GM23338 (cell line): ENCODE results near the gene MUC7. TPM values are rescaled to one million over a fixed set of nuclear protein-coding genes. Genes with fewer than 3 reads are reported as not detected.

Source experiments
- ATAC-seq: fragments of 200-7000 bp; cut with Tn5 transposase; 3 replicates; pipeline ENCODE4 v1.9.1; 2020
- DNase-seq: peaks from one replicate; pipeline ENCODE4 v3.0.0-alpha.2; 2015; ENCODE audit warnings: low spot score
- H2AFZ ChIP-seq: fragments of 200-600 bp; sonication (generic); 2 replicates; pipeline ENCODE4 v1.8.0; 2016; ENCODE audit warnings: antibody characterized with exemption, mild to moderate bottlenecking, moderate library complexity
- H3F3A ChIP-seq: fragments of 200-600 bp; sonication (generic); replicated peaks from 2 replicates; pipeline ENCODE4 v1.8.0; 2017; ENCODE audit warnings: antibody characterized with exemption, mixed run types, low read depth
- H3K27ac ChIP-seq: fragments of 200-600 bp; sonication (generic); 2 replicates; pipeline ENCODE4 v1.6.1; 2016; ENCODE audit warnings: low read depth
- H3K27me3 ChIP-seq: fragments of 200-600 bp; sonication (generic); 2 replicates; pipeline ENCODE4 v1.8.0; 2016; ENCODE audit warnings: mild to moderate bottlenecking, mixed run types, moderate library complexity; ENCODE audit not compliant: insufficient read depth
- H3K36me3 ChIP-seq: fragments of 200-600 bp; sonication (generic); 2 replicates; pipeline ENCODE4 v1.8.0; 2016; ENCODE audit warnings: mild to moderate bottlenecking; ENCODE audit not compliant: insufficient read depth
- H3K4me1 ChIP-seq: fragments of 200-600 bp; sonication (generic); 2 replicates; pipeline ENCODE4 v1.8.0; 2016; ENCODE audit warnings: mild to moderate bottlenecking, moderate library complexity; ENCODE audit not compliant: insufficient read depth
- H3K4me2 ChIP-seq: fragments of 200-600 bp; sonication (generic); 2 replicates; pipeline ENCODE4 v1.7.1; 2017; ENCODE audit warnings: mixed run types
- H3K4me3 ChIP-seq: fragments of 200-600 bp; sonication (generic); 2 replicates; pipeline ENCODE4 v1.6.1; 2016; ENCODE audit warnings: mixed run types
- H3K79me2 ChIP-seq: fragments of 200-600 bp; sonication (generic); replicated peaks from 2 replicates; pipeline ENCODE4 v1.8.0; 2017; ENCODE audit warnings: mild to moderate bottlenecking; ENCODE audit not compliant: insufficient read depth
- H3K9me2 ChIP-seq: fragments of 200-600 bp; sonication (generic); 2 replicates; pipeline ENCODE4 v1.8.0; 2017; ENCODE audit not compliant: insufficient read depth
- H4K20me1 ChIP-seq: fragments of 200-600 bp; sonication (generic); replicated peaks from 2 replicates; pipeline ENCODE4 v1.8.0; 2017; ENCODE audit warnings: mild to moderate bottlenecking; ENCODE audit not compliant: insufficient read depth
- H3K27ac Mint-ChIP-seq: 2 replicates; pipeline ENCODE4 v1.8.0; 2020; ENCODE audit warnings: inconsistent platforms, mild to moderate bottlenecking, moderate library complexity, mixed read lengths
- H3K27me3 Mint-ChIP-seq: 3 replicates; pipeline ENCODE4 v1.8.0; 2022; ENCODE audit warnings: low read depth, mild to moderate bottlenecking, moderate library complexity, mixed read lengths, inconsistent platforms; ENCODE audit not compliant: insufficient read depth, poor library complexity
- H3K36me3 Mint-ChIP-seq: 3 replicates; pipeline ENCODE4 v1.8.0; 2021; ENCODE audit warnings: low read depth, mild to moderate bottlenecking, inconsistent platforms, moderate library complexity, mixed read lengths
- H3K4me1 Mint-ChIP-seq: 3 replicates; pipeline ENCODE4 v1.8.0; 2020; ENCODE audit warnings: mild to moderate bottlenecking, inconsistent platforms, mixed read lengths
- H3K4me3 Mint-ChIP-seq: 3 replicates; pipeline ENCODE4 v1.8.0; 2021; ENCODE audit warnings: moderate library complexity, mild to moderate bottlenecking, inconsistent platforms, mixed read lengths
- H3K9me3 Mint-ChIP-seq: 3 replicates; pipeline ENCODE4 v1.8.0; 2020; ENCODE audit warnings: moderate library complexity, mild to moderate bottlenecking, inconsistent platforms, mixed read lengths
- CREB1 ChIP-seq: fragments of 250-450 bp; sonication (Bioruptor Pico); IDR thresholded peaks from 2 replicates; pipeline ENCODE4 v1.5.0; 2020; ENCODE audit warnings: low read depth, mild to moderate bottlenecking, moderate library complexity
- CTCF ChIP-seq, 2 experiments: fragments of 200-600 bp in 1 of 2; sonication (generic) in 1 of 2; conservative IDR thresholded peaks; 2 replicates each; pipeline versions ENCODE4 v1.5.1 to v1.6.1; 2016 to 2017; ENCODE audit warnings: antibody characterized with exemption in 2 of 2, low read depth in 2 of 2, mild to moderate bottlenecking in 2 of 2, moderate library complexity in 1 of 2
- ETS1 ChIP-seq: IDR thresholded peaks from 2 replicates; pipeline ENCODE4 v1.6.1; 2016; ENCODE audit warnings: antibody characterized with exemption
- EZH2 ChIP-seq: fragments of 200-600 bp; sonication (generic); IDR thresholded peaks from one replicate; pipeline ENCODE4 v1.8.0; 2017; ENCODE audit warnings: antibody characterized with exemption, mild to moderate bottlenecking, low read depth; ENCODE audit not compliant: unreplicated experiment
- EZH2phosphoT487 ChIP-seq: fragments of 200-600 bp; sonication (generic); IDR thresholded peaks from one replicate; pipeline ENCODE4 v1.8.1; 2018; ENCODE audit warnings: antibody characterized with exemption; ENCODE audit not compliant: unreplicated experiment
- JUNB ChIP-seq: IDR thresholded peaks from one replicate; pipeline ENCODE4 v1.6.1; 2016; ENCODE audit warnings: antibody characterized with exemption; ENCODE audit not compliant: unreplicated experiment
- NANOG ChIP-seq: IDR thresholded peaks from 2 replicates; pipeline ENCODE4 v1.6.1; 2016; ENCODE audit warnings: antibody characterized with exemption, borderline replicate concordance
- POLR2AphosphoS5 ChIP-seq: IDR thresholded peaks from 2 replicates; pipeline ENCODE4 v1.6.1; 2016; ENCODE audit warnings: antibody characterized with exemption, low read depth
- REST ChIP-seq: IDR thresholded peaks from one replicate; pipeline ENCODE4 v1.6.1; 2018; ENCODE audit warnings: antibody characterized with exemption; ENCODE audit not compliant: unreplicated experiment
- STAT1 ChIP-seq: IDR thresholded peaks from one replicate; pipeline ENCODE4 v1.6.1; 2016; ENCODE audit warnings: antibody characterized with exemption; ENCODE audit not compliant: unreplicated experiment
- ZNF114 ChIP-seq: fragments of 250-450 bp; sonication (Bioruptor Pico); IDR thresholded peaks from 2 replicates; pipeline ENCODE4 v1.5.0; 2020; ENCODE audit warnings: mild to moderate bottlenecking, moderate library complexity
- ZNF331 ChIP-seq: fragments of 250-450 bp; sonication (Bioruptor Pico); IDR thresholded peaks from 2 replicates; pipeline ENCODE4 v1.5.0; 2020; ENCODE audit warnings: low read depth, mild to moderate bottlenecking, moderate library complexity
- ZNF462 ChIP-seq: fragments of 250-450 bp; sonication (Bioruptor Pico); IDR thresholded peaks from 2 replicates; pipeline ENCODE4 v1.5.0; 2020; ENCODE audit warnings: mild to moderate bottlenecking, moderate library complexity
- polyA plus RNA-seq: library from polyadenylated mRNA; unstranded; fragments of >200 nt; fragmentation: Nextera tagmentation; extraction: Ambion mirVana; gene quantifications from 2 replicates; pipeline ENCODE4 v1.2.1, GENCODE V29; 2016
- total RNA-seq: library from RNA; depleted of rRNA; stranded (reverse); fragments of >200 nt; shearing (Covaris generic); gene quantifications from 2 replicates; pipeline ENCODE4 v1.2.3, GENCODE V29; 2014

MUC7 gene
- total and polyA plus RNA-seq, 2 experiments from 2014 or later = not detected

GRCh38 chr4:70473679-70474078 is 1.7 kb downstream of the MUC7 start:
- no peak overlapping the region for H3K27ac ChIP-seq

More at GRCh38 chr4:70473679-70474078, 1.7 kb downstream of the MUC7 start:
- TF ChIP-seq CTCF (conservative IDR thresholded peaks at IDR 0.05; ENCODE audit: low read depth in 2 of 2) = no peak
- no peak for TF ChIP-seq ZNF462
- no peak for TF ChIP-seq EZH2phosphoT487
- no peak for TF ChIP-seq ZNF331 (CRISPR knock-in tag)
- no peak for TF ChIP-seq ETS1
- no peak for TF ChIP-seq NANOG
- TF ChIP-seq CREB1 (CRISPR knock-in tag) = no peak
- TF ChIP-seq EZH2 = no peak
- no peak for TF ChIP-seq POLR2AphosphoS5
- TF ChIP-seq REST = no peak
- no peak for TF ChIP-seq JUNB
- no peak for TF ChIP-seq STAT1
- no peak for TF ChIP-seq ZNF114 (CRISPR knock-in tag)
- no peaks in the 10 kb centered on the region for H3K36me3 ChIP-seq
- no peaks in the 10 kb centered on the region for H3F3A ChIP-seq
- no peak overlapping the region for H3K4me3 Mint-ChIP-seq
- H3K9me3 Mint-ChIP-seq = peaks cover 3% of the 10 kb centered on the region; the same call in 1 of the 3 replicates
- H4K20me1 ChIP-seq = no peaks in the 10 kb centered on the region
- H3K4me1 Mint-ChIP-seq = no peaks in the 10 kb centered on the region
- H3K79me2 ChIP-seq = no peaks in the 10 kb centered on the region
- peaks cover 6% of the 10 kb centered on the region for H3K27me3 Mint-ChIP-seq
- DNase-seq (no peak), ATAC-seq (no peak)
- no peaks in the 10 kb centered on the region for H3K4me1 ChIP-seq
- no peaks in the 10 kb centered on the region for H3K27me3 ChIP-seq
- H3K9me2 ChIP-seq = no peaks in the 10 kb centered on the region
- H2AFZ ChIP-seq = no peak overlapping the region
- no peaks in the 10 kb centered on the region for H3K36me3 Mint-ChIP-seq
- H3K4me2 ChIP-seq = no peak overlapping the region
- no peak overlapping the region for H3K4me3 ChIP-seq
- H3K27ac Mint-ChIP-seq = no peak overlapping the region
